Measurements from ENCODE around the gene FOXF1.

Gene FOXF1

GRCh38 chr16:86492267-86492960, 17.9 kb upstream of the FOXF1 start:
- no peak overlapping the region for H3K4me3 ChIP-seq (ENCODE audit: low read depth, low read length)
- no peak for TF ChIP-seq CTCF (IDR thresholded peaks at IDR 0.05; ENCODE audit: low read depth, low read length)

- H3K4me3 ChIP-seq (ENCODE audit: low read depth, low read length) = no peak overlapping the region
- no peak for TF ChIP-seq CTCF (IDR thresholded peaks at IDR 0.05; ENCODE audit: low read depth, low read length)
These were observed 17.2 kb upstream of the FOXF1 start for GRCh38 chr16:86492961-86493629.

GRCh38 chr16:86494039-86494564, 16.2 kb upstream of the FOXF1 start:
- no peak overlapping the region for H3K4me3 ChIP-seq (ENCODE audit: low read depth, low read length)
- no peak for TF ChIP-seq CTCF (IDR thresholded peaks at IDR 0.05; ENCODE audit: low read depth, low read length)

- no peak overlapping the region for H3K4me3 ChIP-seq (ENCODE audit: low read depth, low read length)
- no peak for TF ChIP-seq CTCF (IDR thresholded peaks at IDR 0.05; ENCODE audit: low read depth, low read length)
These were observed 15.6 kb upstream of the FOXF1 start for GRCh38 chr16:86494565-86495356.

GRCh38 chr16:86495357-86495701, 15.0 kb upstream of the FOXF1 start:
- H3K4me3 ChIP-seq (ENCODE audit: low read depth, low read length) = no peak overlapping the region
- TF ChIP-seq CTCF (IDR thresholded peaks at IDR 0.05; ENCODE audit: low read depth, low read length) = no peak

GRCh38 chr16:86495756-86496261, 14.5 kb upstream of the FOXF1 start:
- TF ChIP-seq CTCF (IDR thresholded peaks at IDR 0.05; ENCODE audit: low read depth, low read length) = no peak
- H3K4me3 ChIP-seq (ENCODE audit: low read depth, low read length) = no peak overlapping the region
